Measurements from ENCODE around the gene ANO7. TPM values are rescaled to one million over a fixed set of nuclear protein-coding genes. Genes with fewer than 3 reads are reported as not detected.

ANO7 gene
- total and polyA plus RNA-seq, 2 of the 13 experiments (the other 11 are each of a cell fraction or from before 2014, with no cell fraction given): 4.1 to 4.9 TPM

DNA sequence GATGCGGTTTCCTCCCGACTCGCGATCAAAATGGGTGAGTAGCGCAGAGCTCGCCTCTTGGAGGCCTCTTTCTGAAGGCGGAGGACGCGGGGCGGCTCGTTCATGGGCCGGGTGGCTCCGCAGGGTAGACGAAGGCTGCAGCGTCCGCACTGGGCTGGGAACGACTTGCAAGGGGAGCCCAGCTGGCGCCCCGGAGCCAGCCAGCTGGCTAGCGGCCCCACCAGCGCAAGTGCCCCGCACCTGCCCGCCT, 38.9 kb upstream of the ANO7 start (continued):
- TF ChIP-seq, protein P1, sequence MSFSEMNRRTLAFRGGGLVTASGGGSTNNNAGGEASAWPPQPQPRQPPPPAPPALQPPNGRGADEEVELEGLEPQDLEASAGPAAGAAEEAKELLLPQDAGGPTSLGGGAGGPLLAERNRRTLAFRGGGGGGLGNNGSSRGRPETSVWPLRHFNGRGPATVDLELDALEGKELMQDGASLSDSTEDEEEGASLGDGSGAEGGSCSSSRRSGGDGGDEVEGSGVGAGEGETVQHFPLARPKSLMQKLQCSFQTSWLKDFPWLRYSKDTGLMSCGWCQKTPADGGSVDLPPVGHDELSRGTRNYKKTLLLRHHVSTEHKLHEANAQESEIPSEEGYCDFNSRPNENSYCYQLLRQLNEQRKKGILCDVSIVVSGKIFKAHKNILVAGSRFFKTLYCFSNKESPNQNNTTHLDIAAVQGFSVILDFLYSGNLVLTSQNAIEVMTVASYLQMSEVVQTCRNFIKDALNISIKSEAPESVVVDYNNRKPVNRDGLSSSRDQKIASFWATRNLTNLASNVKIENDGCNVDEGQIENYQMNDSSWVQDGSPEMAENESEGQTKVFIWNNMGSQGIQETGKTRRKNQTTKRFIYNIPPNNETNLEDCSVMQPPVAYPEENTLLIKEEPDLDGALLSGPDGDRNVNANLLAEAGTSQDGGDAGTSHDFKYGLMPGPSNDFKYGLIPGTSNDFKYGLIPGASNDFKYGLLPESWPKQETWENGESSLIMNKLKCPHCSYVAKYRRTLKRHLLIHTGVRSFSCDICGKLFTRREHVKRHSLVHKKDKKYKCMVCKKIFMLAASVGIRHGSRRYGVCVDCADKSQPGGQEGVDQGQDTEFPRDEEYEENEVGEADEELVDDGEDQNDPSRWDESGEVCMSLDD (CRISPR knock-in tag; IDR thresholded peaks at IDR 0.05; ENCODE audit: borderline replicate concordance): no peak
- TF ChIP-seq ZNF891 (CRISPR knock-in tag; IDR thresholded peaks at IDR 0.05): peak; percentile 75
- TF ChIP-seq MEF2D (CRISPR knock-in tag; IDR thresholded peaks at IDR 0.05): 0 out of 2 replicates have a peak, but pooled peaks have one; percentile 23
- TF ChIP-seq BRF2 (CRISPR knock-in tag; IDR thresholded peaks at IDR 0.05): no peak
- no peak for TF ChIP-seq PAX8 (CRISPR knock-in tag; IDR thresholded peaks at IDR 0.05; ENCODE audit: borderline replicate concordance)
- no peak for TF ChIP-seq ZNF737 (CRISPR knock-in tag; IDR thresholded peaks at IDR 0.05; ENCODE audit: borderline replicate concordance)
- TF ChIP-seq TAF15 (IDR thresholded peaks at IDR 0.05; ENCODE audit: low read depth, low read length, poor library complexity, severe bottlenecking): no peak
- no peak for TF ChIP-seq PBX3 (CRISPR knock-in tag; IDR thresholded peaks at IDR 0.05; ENCODE audit: borderline replicate concordance)
- no peak for TF ChIP-seq MYNN (CRISPR knock-in tag; IDR thresholded peaks at IDR 0.05; ENCODE audit: low read depth)
- TF ChIP-seq KAT8 (CRISPR knock-in tag; IDR thresholded peaks at IDR 0.05): no peak
- no peak for TF ChIP-seq TBX3 (IDR thresholded peaks at IDR 0.05; ENCODE audit: borderline replicate concordance)
- no peak for TF ChIP-seq ARHGAP35 (CRISPR knock-in tag; IDR thresholded peaks at IDR 0.05; ENCODE audit: borderline replicate concordance)
- TF ChIP-seq KLF9 (CRISPR knock-in tag; IDR thresholded peaks at IDR 0.05; ENCODE audit: low read depth): no peak
- no peak for TF ChIP-seq SKI (IDR thresholded peaks at IDR 0.05; ENCODE audit: partially characterized antibody)
- TF ChIP-seq BRD4 (CRISPR knock-in tag; IDR thresholded peaks at IDR 0.05): no peak
- no peak for TF ChIP-seq KLF6 (CRISPR knock-in tag; IDR thresholded peaks at IDR 0.05)
- no peak for TF ChIP-seq XRCC5 (optimal IDR thresholded peaks at IDR 0.05; ENCODE audit: low read length)
- no peak for TF ChIP-seq FIP1L1 (IDR thresholded peaks at IDR 0.05; ENCODE audit: borderline replicate concordance, insufficient read depth, low read depth, low read length)
- TF ChIP-seq SP2 (CRISPR knock-in tag; IDR thresholded peaks at IDR 0.05): peak; percentile 53
- no peak for TF ChIP-seq MLXIP (CRISPR knock-in tag; IDR thresholded peaks at IDR 0.05; ENCODE audit: borderline replicate concordance)
- no peak for TF ChIP-seq ISX (CRISPR knock-in tag; conservative IDR thresholded peaks at IDR 0.05)
- TF ChIP-seq ZNF10 (CRISPR knock-in tag; IDR thresholded peaks at IDR 0.05; ENCODE audit: borderline replicate concordance, low read depth): no peak
- no peak for TF ChIP-seq ZNF614 (CRISPR knock-in tag; IDR thresholded peaks at IDR 0.05; ENCODE audit: borderline replicate concordance)
- TF ChIP-seq ZBTB7B (CRISPR knock-in tag; IDR thresholded peaks at IDR 0.05): no peak
